Muscle of leg (tissue), 11 donors: ENCODE results near the gene FOXJ2. TPM values are rescaled to one million over a fixed set of nuclear protein-coding genes. Genes with fewer than 3 reads are reported as not detected.
A peak's percentile ranks its signal among the peaks of the same experiment; 100 is the strongest.
"Not testable (repeated sequence)": the region's sequence is repeated elsewhere in the genome, so short reads cannot be mapped to it uniquely, and the experiment has no call there.

Experiments
- DNase-seq: peaks from one replicate; pipeline ENCODE4 v3.0.0; 2013
- H3K27ac ChIP-seq: one replicate; pipeline ENCODE4 v1.5.1; 2013; ENCODE audit warnings: mild to moderate bottlenecking, low read length, control low read depth
- H3K27me3 ChIP-seq: one replicate; pipeline ENCODE4 v1.6.1; 2013; ENCODE audit warnings: low read length; ENCODE audit not compliant: control insufficient read depth, insufficient read depth
- H3K36me3 ChIP-seq: one replicate; pipeline ENCODE4 v1.6.1; 2013; ENCODE audit warnings: low read length; ENCODE audit not compliant: control insufficient read depth, insufficient read depth
- H3K4me1 ChIP-seq: one replicate; pipeline ENCODE4 v1.6.1; 2013; ENCODE audit warnings: low read length; ENCODE audit not compliant: control insufficient read depth, insufficient read depth
- H3K4me3 ChIP-seq: one replicate; pipeline ENCODE4 v1.5.1; 2013; ENCODE audit warnings: low read length, control low read depth
- H3K9me3 ChIP-seq: replicated peaks from 2 replicates; pipeline ENCODE4 v1.6.1; 2013; ENCODE audit warnings: low read depth, low read length; ENCODE audit not compliant: control insufficient read depth
- WGBS: methylation state at CpG from one replicate; pipeline ENCODE4 v1.1.5; 2013; ENCODE audit warnings: missing lambda C conversion rate; ENCODE audit not compliant: insufficient coverage; 5-methylcytosine and 5-hydroxymethylcytosine counted together
- polyA plus RNA-seq, 8 donors: library from polyadenylated mRNA; unstranded; fragments of 120-200 nt; gene quantifications; one replicate each; pipeline versions ENCODE4 v1.2.1 to v1.2.3, GENCODE V29; 2013; ENCODE audit warnings: inconsistent platforms in 1 of 8, low replicate concordance in 1 of 8; ENCODE audit not compliant: insufficient read length in 8 of 8, insufficient read depth in 1 of 8
- total RNA-seq: library from RNA; stranded (reverse); fragments of 120-200 nt; gene quantifications from one replicate; pipeline ENCODE4 v1.2.4, GENCODE V29; 2013

The FOXJ2 gene
- total and polyA plus RNA-seq, 9 donors, result 10.9 to 23.5 (median 19.4) TPM

DNA sequence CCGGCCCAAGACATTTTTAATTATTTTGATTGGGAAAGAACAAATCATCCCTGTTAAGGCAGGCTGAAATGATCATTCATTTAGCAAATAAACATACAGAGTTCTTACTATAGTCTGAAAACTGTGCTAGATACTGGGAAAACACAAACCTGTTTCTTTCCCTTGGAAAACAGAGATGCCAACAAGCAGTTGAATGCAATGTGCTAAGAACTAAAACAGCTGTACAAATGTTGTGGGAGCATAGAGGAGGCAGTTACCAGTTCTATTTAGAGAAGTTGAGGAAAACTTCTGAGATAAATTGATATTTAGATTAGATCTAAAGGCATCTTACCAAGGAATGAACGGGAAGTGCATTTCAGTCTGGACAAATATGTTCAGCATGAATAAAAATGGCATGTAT, 46.4 kb downstream of the FOXJ2 start:
- no peak for DNase-seq
- WGBS, result 71% methylated on average over 1 of the region's 2 CpGs
- no peaks in the 10 kb centered on the region for H3K36me3 ChIP-seq
- peaks cover 3% of the 10 kb centered on the region for H3K27me3 ChIP-seq
- H3K9me3 ChIP-seq, result no peaks in the 10 kb centered on the region
- peaks cover 9% of the 10 kb centered on the region for H3K4me1 ChIP-seq
- no peak overlapping the region for H3K4me3 ChIP-seq
- H3K27ac ChIP-seq, result no peak overlapping the region

DNA sequence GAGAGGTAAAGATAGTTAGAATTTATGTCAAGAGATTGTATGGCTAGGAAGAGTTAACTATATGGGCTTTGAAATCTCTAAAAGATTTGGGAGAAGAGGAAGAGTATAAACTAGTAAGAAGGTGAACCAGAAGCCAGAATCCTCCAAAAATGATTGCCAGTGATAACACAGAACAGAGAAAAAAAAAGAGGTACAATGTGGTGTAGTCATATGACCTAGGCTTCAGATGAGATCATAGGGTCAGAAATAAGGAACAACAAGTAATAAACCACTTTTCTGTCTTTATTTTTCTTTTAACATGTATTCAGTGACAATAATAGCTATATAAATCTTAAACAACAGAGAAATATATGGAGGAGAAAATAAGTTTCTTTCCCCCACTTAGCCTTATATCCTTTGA, 47.6 kb downstream of the FOXJ2 start:
- H3K27ac ChIP-seq, result no peak overlapping the region
- H3K36me3 ChIP-seq, result no peaks in the 10 kb centered on the region
- peak; percentile 32 for DNase-seq
- H3K4me3 ChIP-seq, result no peak overlapping the region
- H3K27me3 ChIP-seq, result no peaks in the 10 kb centered on the region
- no peaks in the 10 kb centered on the region for H3K9me3 ChIP-seq
- peaks cover 9% of the 10 kb centered on the region for H3K4me1 ChIP-seq

DNA sequence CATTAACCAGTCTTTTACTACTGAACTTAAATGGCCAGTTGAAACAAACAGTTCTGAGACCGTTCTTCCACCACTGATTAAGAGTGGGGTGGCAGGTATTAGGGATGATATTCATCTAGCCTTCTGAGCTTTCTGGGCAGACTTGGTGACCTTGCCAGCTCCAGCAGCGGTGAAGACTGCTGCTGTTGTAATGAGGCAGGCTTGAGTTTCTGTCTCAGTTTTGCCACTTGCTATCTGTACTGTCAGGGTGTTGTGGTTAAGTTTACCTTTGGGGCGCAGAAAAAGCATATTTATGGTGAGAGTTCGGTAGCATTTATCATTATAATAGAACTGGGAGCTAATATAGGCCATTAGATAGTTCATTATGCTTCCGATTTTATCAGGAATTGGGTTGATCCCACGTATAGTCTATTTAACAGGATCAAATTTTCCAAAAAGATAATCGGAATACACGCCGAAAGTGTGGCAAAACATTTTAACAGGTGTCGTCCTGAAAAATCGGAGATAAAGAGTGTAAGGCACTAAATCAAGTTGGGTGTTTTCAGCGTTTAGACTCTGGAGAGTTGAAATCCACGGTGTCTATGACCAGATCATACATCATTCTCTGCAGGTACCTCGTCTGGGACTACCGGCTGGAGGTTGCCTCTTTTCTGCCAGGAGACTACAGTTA, 48.9 kb downstream of the FOXJ2 start:
- peak; percentile 33 for DNase-seq
- H3K4me1 ChIP-seq, result peaks cover 9% of the 10 kb centered on the region

DNA sequence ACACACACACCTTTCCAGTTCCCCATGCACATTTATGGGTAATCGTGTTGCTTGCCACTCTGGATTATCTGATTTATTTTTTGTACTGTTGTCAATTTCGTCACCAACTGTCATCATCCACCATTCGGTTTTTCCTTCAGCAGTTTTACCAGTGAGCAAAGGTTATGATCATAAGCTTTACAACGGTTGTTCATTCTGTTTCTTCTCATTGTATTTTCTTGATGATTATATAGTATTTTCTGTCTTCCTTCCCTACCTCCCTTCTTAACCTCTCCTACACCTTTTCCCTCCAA, 50.2 kb downstream of the FOXJ2 start:
- Histone ChIP-seq H3K27me3 (no peaks in the 10 kb centered on the region), H3K36me3 (peaks cover 2% of the 10 kb centered on the region), H3K9me3 (no peaks in the 10 kb centered on the region), H3K4me3 (peak overlapping the region; percentile 85), H3K27ac (peak overlapping the region; percentile 96), H3K4me1 (peaks cover 9% of the 10 kb centered on the region)
- no CpG with 5 or more reads among the region's 4 CpGs for WGBS
- DNase-seq, result no peak

More for the DNA sequence above, 48.9 kb downstream of the FOXJ2 start:
- H3K9me3 ChIP-seq, result no peaks in the 10 kb centered on the region
- H3K27ac ChIP-seq, result peak overlapping the region; percentile 96
- peaks cover 1% of the 10 kb centered on the region for H3K36me3 ChIP-seq
- H3K27me3 ChIP-seq, result no peaks in the 10 kb centered on the region
- peak overlapping the region; percentile 85 for H3K4me3 ChIP-seq
- 0% methylated on average over 1 of the region's 15 CpGs for WGBS

DNA sequence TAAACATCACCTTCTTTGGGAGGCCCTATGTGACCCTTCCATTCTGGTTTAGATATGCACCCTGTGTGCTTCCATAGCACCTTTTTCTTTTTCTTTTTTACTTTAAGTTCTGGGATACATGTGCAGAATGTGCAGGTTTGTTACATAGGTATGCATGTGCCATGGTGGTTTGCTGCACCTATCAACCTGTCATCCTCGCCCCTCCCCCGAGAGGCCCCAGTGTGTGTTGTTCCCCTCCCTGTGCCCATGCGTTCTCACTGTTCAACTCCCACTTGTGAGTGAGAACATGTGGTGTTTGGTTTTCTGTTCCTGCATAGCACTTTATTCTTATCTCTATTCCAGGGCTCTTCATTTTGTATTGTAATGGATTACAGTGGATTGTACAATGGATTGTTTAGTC, 51.8 kb downstream of the FOXJ2 start:
- not testable (repeated sequence) for H3K27me3 ChIP-seq

DNA sequence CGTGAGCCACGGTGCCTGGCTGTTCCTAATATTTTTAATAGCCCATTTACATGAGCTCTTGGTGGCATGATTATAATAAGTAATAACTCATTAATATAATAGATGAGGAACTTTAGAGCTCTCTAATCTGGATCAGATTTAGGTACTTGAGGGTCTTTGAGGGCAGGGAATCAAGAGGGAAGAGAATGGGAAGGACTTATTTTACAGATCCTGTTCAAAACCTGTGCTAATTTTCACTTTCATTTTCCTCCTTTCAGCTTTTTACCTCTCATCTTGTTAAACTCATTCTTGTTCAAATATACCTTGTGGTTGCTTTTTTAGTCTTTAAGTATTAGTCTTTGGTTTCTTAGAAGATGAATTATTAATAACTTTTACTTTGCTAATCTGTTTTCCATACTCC, 55.1 kb downstream of the FOXJ2 start:
- no CpG with 5 or more reads among the region's 2 CpGs for WGBS
- no peak overlapping the region for H3K27ac ChIP-seq
- H3K9me3 ChIP-seq, result no peaks in the 10 kb centered on the region
- DNase-seq, result no peak
- H3K4me1 ChIP-seq, result peaks cover 6% of the 10 kb centered on the region
- no peaks in the 10 kb centered on the region for H3K27me3 ChIP-seq
- H3K36me3 ChIP-seq, result peaks cover 31% of the 10 kb centered on the region
- no peak overlapping the region for H3K4me3 ChIP-seq

More for the DNA sequence above, 51.8 kb downstream of the FOXJ2 start:
- H3K27ac ChIP-seq, H3K4me3 ChIP-seq, H3K36me3 ChIP-seq, H3K4me1 ChIP-seq, DNase-seq, H3K9me3 ChIP-seq: not testable (repeated sequence)
- WGBS, result no CpG with 5 or more reads among the region's 3 CpGs

DNA sequence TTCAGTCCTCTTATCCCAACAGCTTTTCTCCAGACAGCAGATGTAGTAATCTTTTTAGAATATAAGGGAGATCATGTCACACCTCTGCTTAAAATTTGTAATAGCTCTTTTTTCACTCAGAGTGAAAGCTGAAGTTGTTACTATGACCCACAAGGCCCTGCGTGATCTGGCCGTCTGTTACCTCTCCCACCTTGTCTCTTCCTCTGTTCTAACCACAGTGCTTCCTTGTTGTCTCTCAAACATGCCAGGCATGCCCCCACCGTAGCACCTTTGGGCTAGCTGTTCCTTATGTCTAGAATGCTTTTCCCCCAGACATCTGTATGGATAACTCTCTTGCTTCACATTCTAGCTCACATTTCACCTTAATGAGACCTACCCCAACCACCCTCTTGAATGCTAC, 56.1 kb downstream of the FOXJ2 start:
- 67% methylated on average over 3 of the region's 3 CpGs for WGBS
- no peak for DNase-seq
- H3K27me3 ChIP-seq, result no peaks in the 10 kb centered on the region
- H3K36me3 ChIP-seq, result peaks cover 39% of the 10 kb centered on the region
- no peak overlapping the region for H3K4me3 ChIP-seq
- no peaks in the 10 kb centered on the region for H3K9me3 ChIP-seq
- no peak overlapping the region for H3K27ac ChIP-seq
- peaks cover 3% of the 10 kb centered on the region for H3K4me1 ChIP-seq

DNA sequence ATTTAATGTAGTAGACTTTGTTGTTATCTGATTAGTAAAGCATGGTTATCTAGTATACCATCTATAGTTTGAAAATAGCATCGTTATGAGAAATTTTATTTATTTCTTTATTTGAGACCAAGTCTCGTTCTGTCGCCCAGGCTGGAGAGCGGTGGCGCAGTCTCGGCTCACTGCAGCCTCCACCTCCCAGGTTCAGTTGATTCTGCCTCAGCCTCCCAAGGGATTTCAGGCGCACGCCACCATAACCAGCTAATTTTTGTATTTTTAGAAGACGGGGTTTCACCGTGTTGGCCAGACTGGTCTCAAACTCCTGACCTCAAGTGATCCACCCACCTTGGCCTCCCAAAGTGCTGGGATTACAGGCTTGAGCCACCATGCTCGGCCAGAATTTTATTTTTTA, 56.8 kb downstream of the FOXJ2 start:
- H3K9me3 ChIP-seq, H3K27ac ChIP-seq, H3K4me1 ChIP-seq, H3K4me3 ChIP-seq, DNase-seq, H3K27me3 ChIP-seq: not testable (repeated sequence)
- WGBS, result 97% methylated on average over 7 of the region's 11 CpGs
- H3K36me3 ChIP-seq, result peaks cover 39% of the 10 kb centered on the region

DNA sequence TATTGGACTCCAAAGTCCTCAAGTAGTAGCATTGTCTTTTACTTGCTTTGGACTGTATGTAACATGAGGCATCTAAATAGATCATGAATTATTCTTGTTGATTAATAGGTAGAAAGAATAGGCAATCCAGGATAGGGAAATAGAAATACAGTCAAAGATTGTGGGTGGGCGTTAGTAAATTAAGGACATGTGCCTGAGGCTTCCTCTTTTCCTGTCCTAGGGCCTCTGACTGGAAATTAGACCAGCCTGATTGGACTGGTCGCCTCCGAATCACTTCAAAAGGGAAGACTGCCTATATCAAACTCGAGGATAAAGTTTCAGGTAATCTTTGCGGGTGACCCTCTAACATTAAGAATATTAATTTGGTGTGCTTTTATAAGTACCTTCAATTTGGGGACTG, 57.2 kb downstream of the FOXJ2 start:
- no peak overlapping the region for H3K27ac ChIP-seq
- H3K4me3 ChIP-seq, result no peak overlapping the region
- no peaks in the 10 kb centered on the region for H3K4me1 ChIP-seq
- H3K36me3 ChIP-seq, result peaks cover 44% of the 10 kb centered on the region
- no peaks in the 10 kb centered on the region for H3K27me3 ChIP-seq
- no peaks in the 10 kb centered on the region for H3K9me3 ChIP-seq
- WGBS, result 80% methylated on average over 1 of the region's 5 CpGs
- DNase-seq, result no peak

DNA sequence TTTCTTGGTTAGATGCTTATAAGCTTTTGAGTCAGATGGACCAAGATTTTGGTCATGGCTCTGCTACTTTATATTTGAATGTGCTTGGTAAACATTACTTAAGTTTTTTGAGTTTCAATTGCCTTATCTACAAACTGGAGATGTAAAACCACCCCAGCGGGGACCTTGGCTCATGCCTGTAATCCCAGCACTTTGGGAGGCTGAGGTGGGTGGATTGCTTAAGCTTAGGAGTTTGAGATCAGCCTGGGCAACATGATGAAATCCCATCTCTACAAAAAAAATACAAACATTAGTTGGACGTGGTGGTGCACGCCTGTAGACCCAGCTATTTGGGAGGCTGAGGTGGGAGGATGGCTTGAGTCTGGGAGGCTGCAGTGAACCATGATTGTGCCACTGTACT, 60.8 kb downstream of the FOXJ2 start:
- H3K4me1 ChIP-seq, result no peaks in the 10 kb centered on the region
- H3K27ac ChIP-seq, result no peak overlapping the region
- H3K9me3 ChIP-seq, result no peaks in the 10 kb centered on the region
- H3K36me3 ChIP-seq, result peaks cover 66% of the 10 kb centered on the region
- H3K27me3 ChIP-seq, result no peaks in the 10 kb centered on the region
- no peak overlapping the region for H3K4me3 ChIP-seq
- no CpG with 5 or more reads among the region's 3 CpGs for WGBS
- DNase-seq, result no peak

DNA sequence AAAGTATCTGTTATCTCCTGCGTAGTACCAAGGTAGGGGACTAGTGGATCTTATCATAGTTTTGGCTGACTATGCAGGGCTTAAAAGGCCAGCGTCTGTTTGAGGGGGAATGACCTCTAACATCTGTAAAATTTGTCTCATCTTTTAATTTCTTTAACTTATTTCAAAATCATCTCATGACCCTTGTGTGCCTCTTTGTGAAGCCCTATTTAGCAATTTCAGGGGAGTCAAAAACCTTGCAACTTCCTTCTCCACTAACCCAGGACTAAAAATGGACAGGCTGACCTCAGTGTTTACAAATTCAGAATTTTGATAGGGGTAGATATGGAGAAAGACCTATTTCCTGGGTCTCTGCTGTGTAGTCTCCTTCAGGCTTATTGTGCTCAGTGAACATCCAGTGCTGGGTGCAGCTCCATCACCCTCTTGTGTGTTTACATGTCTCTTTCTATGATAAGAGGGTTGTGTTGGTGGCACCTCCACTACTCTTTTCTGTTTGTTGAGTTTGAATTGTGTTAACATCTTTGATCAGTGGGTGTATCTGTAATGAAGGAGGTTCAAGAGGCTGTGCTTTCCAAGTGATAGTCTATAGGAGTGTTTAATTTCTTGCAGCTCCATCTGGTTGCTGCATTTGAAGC, 63.9 kb downstream of the FOXJ2 start:
- no peaks in the 10 kb centered on the region for H3K4me1 ChIP-seq
- H3K27ac ChIP-seq, result no peak overlapping the region
- no peak for DNase-seq
- WGBS, result no CpG with 5 or more reads among the region's 2 CpGs
- H3K27me3 ChIP-seq, result no peaks in the 10 kb centered on the region
- H3K9me3 ChIP-seq, result no peaks in the 10 kb centered on the region
- H3K36me3 ChIP-seq, result peaks cover 50% of the 10 kb centered on the region
- no peak overlapping the region for H3K4me3 ChIP-seq
